GM12878 (cell line): ENCODE data around the gene ZNF573. TPM values are rescaled to one million over a fixed set of nuclear protein-coding genes. Genes with fewer than 3 reads are reported as not detected.

Experiments
- ATAC-seq: fragments of 200-7000 bp; cut with Tn5 transposase; 3 replicates; pipeline ENCODE4 v1.9.1; 2020; ENCODE audit warnings: mild to moderate bottlenecking, moderate library complexity
- Bru-seq: library from RNA; stranded (reverse); fragments of 400-500 nt; gene quantifications from one replicate; lab custom pipeline; 2021; lab: Mats Ljungman, UMichigan
- BruChase-seq, 2 experiments: library from RNA; stranded (reverse); fragments of 400-500 nt; gene quantifications; one replicate each; lab custom pipeline; 2021; lab: Mats Ljungman, UMichigan
- BruUV-seq: library from RNA; stranded (reverse); fragments of 400-500 nt; replicated peaks from 2 replicates; lab custom pipeline; 2021; lab: Mats Ljungman, UMichigan
- CTCF ChIA-PET: fragments of 300-600 bp; sonication (Branson Sonifier 250); formaldehyde crosslinking; extraction: SDS; loops from one replicate; lab custom pipeline; 2021; ENCODE audit warnings: inconsistent platforms; lab: Yijun Ruan, JAX
- POLR2A ChIA-PET: fragments of 350-600 bp; formaldehyde crosslinking; extraction: SDS; loops from one replicate; lab custom pipeline; 2021; ENCODE audit warnings: inconsistent platforms; lab: Charles Lee
- RAD21 ChIA-PET: fragments of 300-600 bp; sonication (Branson Sonifier 250); formaldehyde crosslinking; loops from one replicate; lab custom pipeline; 2023; ENCODE audit warnings: antibody characterized with exemption; ENCODE audit not compliant: unreplicated experiment; lab: Charles Lee
- SMC1A ChIA-PET: fragments of 300-600 bp; sonication (Branson Sonifier 250); formaldehyde crosslinking; loops from one replicate; lab custom pipeline; 2023; ENCODE audit not compliant: unreplicated experiment, uncharacterized antibody; lab: Charles Lee
- DNase-seq: peaks from one replicate; pipeline ENCODE4 v3.0.0-alpha.2; 2011; ENCODE audit warnings: low read depth, low spot score
- FAIRE-seq: peaks from 3 replicates; lab custom pipeline; 2011; peaks lifted over from hg19 to GRCh38; lab: Jason Lieb, UNC
- H2AFZ ChIP-seq: 2 replicates; pipeline ENCODE4 v1.6.0; 2011; ENCODE audit warnings: low read depth, low read length, control low read depth; ENCODE audit not compliant: control insufficient read depth
- H3K27ac ChIP-seq: 2 replicates; pipeline ENCODE4 v1.5.1; 2011; ENCODE audit warnings: control low read depth; ENCODE audit not compliant: control insufficient read depth, insufficient read depth
- H3K27me3 ChIP-seq, 2 experiments: replicated peaks in 1 of 2; 2 replicates each; pipeline versions ENCODE4 v1.6.0 to v1.6.1; 2011; ENCODE audit warnings: low read length in 1 of 2; ENCODE audit not compliant: control insufficient read depth in 2 of 2, insufficient read depth in 2 of 2
- H3K36me3 ChIP-seq, 2 experiments: 2 replicates each; pipeline ENCODE4 v1.5.1; 2011; ENCODE audit warnings: low read length in 1 of 2; ENCODE audit not compliant: control insufficient read depth in 2 of 2, insufficient read depth in 2 of 2
- H3K4me1 ChIP-seq: 2 replicates; pipeline ENCODE4 v1.6.1; 2011; ENCODE audit warnings: mild to moderate bottlenecking, low read length, moderate library complexity, mixed read lengths; ENCODE audit not compliant: control insufficient read depth, insufficient read depth
- H3K4me2 ChIP-seq: 2 replicates; pipeline ENCODE4 v1.6.0; 2011; ENCODE audit warnings: control low read depth; ENCODE audit not compliant: control insufficient read depth, insufficient read depth
- H3K4me3 ChIP-seq: fragments of 200-600 bp; sonication (generic); 2 replicates; pipeline ENCODE4 v1.5.1; 2016
- H3K79me2 ChIP-seq: 2 replicates; pipeline ENCODE4 v1.6.0; 2011; ENCODE audit warnings: low read length; ENCODE audit not compliant: control insufficient read depth, insufficient read depth
- H3K9ac ChIP-seq: 2 replicates; pipeline ENCODE4 v1.8.0; 2011; ENCODE audit warnings: low read length, control low read depth, mixed read lengths; ENCODE audit not compliant: control insufficient read depth, insufficient read depth
- H3K9me3 ChIP-seq: replicated peaks from 3 replicates; pipeline ENCODE4 v1.5.1; 2011; ENCODE audit warnings: mild to moderate bottlenecking, low read length; ENCODE audit not compliant: control insufficient read depth, insufficient read depth
- H4K20me1 ChIP-seq: 2 replicates; pipeline ENCODE4 v1.6.0; 2011; ENCODE audit not compliant: control insufficient read depth, insufficient read depth
- ASH2L ChIP-seq: fragments of 300-600, 200-600 bp; sonication (generic); IDR thresholded peaks from 2 replicates; pipeline ENCODE4 v1.6.1; 2017; ENCODE audit warnings: low read depth, mild to moderate bottlenecking, borderline replicate concordance
- BCLAF1 ChIP-seq: fragments of 450-650 bp; IDR thresholded peaks from 2 replicates; pipeline ENCODE4 v1.6.1; 2017; ENCODE audit warnings: antibody characterized with exemption, mild to moderate bottlenecking, moderate library complexity
- BRCA1 ChIP-seq: IDR thresholded peaks from 2 replicates; pipeline ENCODE4 v1.6.1; 2011; ENCODE audit warnings: low read depth, low read length, improper control_type of control experiment
- MEF2A ChIP-seq: IDR thresholded peaks from 2 replicates; pipeline ENCODE4 v1.6.1; 2011; ENCODE audit warnings: low read depth, mild to moderate bottlenecking, low read length, moderate library complexity; ENCODE audit not compliant: insufficient read depth
- PML ChIP-seq: IDR thresholded peaks from 2 replicates; pipeline ENCODE4 v1.6.1; 2012; ENCODE audit warnings: low read length, inconsistent platforms
- SMAD1 ChIP-seq: fragments of 450-650 bp; IDR thresholded peaks from 2 replicates; pipeline ENCODE4 v1.6.1; 2018; ENCODE audit warnings: mild to moderate bottlenecking, low read depth; ENCODE audit not compliant: partially characterized antibody
- SREBF1 ChIP-seq: IDR thresholded peaks from 2 replicates; pipeline ENCODE4 v1.6.1; 2012; ENCODE audit warnings: mild to moderate bottlenecking, low read length
- STAT3 ChIP-seq: IDR thresholded peaks from 2 replicates; pipeline ENCODE4 v1.6.1; 2011; ENCODE audit warnings: low read depth, low read length, improper control_type of control experiment
- WGBS: methylation state at CpG from one replicate; pipeline ENCODE4 v1.1.6; 2016; ENCODE audit warnings: low lambda C conversion rate; ENCODE audit not compliant: insufficient replicate concordance, insufficient coverage; ENCODE audit errors: missing lambda C conversion rate; 5-methylcytosine and 5-hydroxymethylcytosine counted together
- in situ Hi-C: fragments of 300-500 bp; cut with MboI; formaldehyde crosslinking; loops from 9 replicates; pipeline ENCODE4 v1.14.3; 2018; ENCODE audit warnings: mixed read lengths
- intact Hi-C: fragments of 100-400 bp; cut with micrococcal nuclease; formaldehyde crosslinking; loops from one replicate; pipeline ENCODE4 v1.14.2; 2022; ENCODE audit not compliant: unreplicated experiment
- long read RNA-seq, 2 experiments: library from polyadenylated mRNA; unstranded; transcript quantifications; one replicate each; pipeline ENCODE4 v2.0.0, GENCODE V29; 2019 to 2020
- polyA minus RNA-seq, 3 experiments: library from RNA; depleted of rRNA, polyadenylated mRNA; stranded (reverse); fragments of >200 nt; gene quantifications; 2 replicates each; pipeline ENCODE4 v1.2.3, GENCODE V29; 2011
- polyA plus RNA-seq, 11 experiments: library from polyadenylated mRNA; depleted of rRNA in 4 of 11; unstranded in 6 of 11; stranded (reverse) in 5 of 11; fragments of >200 nt; fragmentation: Nextera tagmentation in 4 of 11; fragmentation: Illumina TruSeq in 1 of 11; extraction: Ambion mirVana in 4 of 11; extraction: Trizol in 1 of 11; gene quantifications; 1 replicate in 1 of 11; 2 replicates in 10 of 11; pipeline versions ENCODE4 v1.2.1 to v1.2.3, GENCODE V29; 2011 to 2016; ENCODE audit warnings: inconsistent platforms in 2 of 11, missing spikeins in 2 of 11, low read depth in 1 of 11
- total RNA-seq, 4 experiments: library from RNA; depleted of rRNA in 3 of 4; stranded (reverse); fragments of >200 nt in 3 of 4; fragmentation: Illumina TruSeq in 1 of 4; extraction: Trizol in 1 of 4; gene quantifications; 2 replicates each; pipeline versions ENCODE4 v1.2.1 to v1.2.3, GENCODE V29; 2013 to 2021
- TF ChIP-seq, protein P1 (sequence below): fragments of 150-350 bp; IDR thresholded peaks from 2 replicates; pipeline ENCODE4 v1.6.1; 2014; ENCODE audit warnings: mild to moderate bottlenecking, low read depth, low read length

Gene ZNF573
- 28.0 and 29.1 TPM in 2 replicates for total RNA-seq (2013; cell fraction: nucleolus; rRNA removed)
- total RNA-seq (2014; rRNA removed) (2.2 and 2.3 TPM in 2 replicates), total RNA-seq (2014; rRNA removed; fragmentation: Illumina TruSeq; extraction: Trizol) (3.9 and 5.5 TPM in 2 replicates), total RNA-seq (2021) (2.2 and 2.5 TPM in 2 replicates), polyA plus RNA-seq (2011; rRNA removed) (4.4 and 9.3 TPM in 2 replicates), polyA plus RNA-seq (2014; fragmentation: Illumina TruSeq; extraction: Trizol) (0.54 and 1.3 TPM in 2 replicates), polyA plus RNA-seq (2014; fragmentation: Nextera tagmentation; extraction: Ambion mirVana) (1 to 10 TPM in 1 of 2 experiments, under 1 TPM in 1; 0.38 to 1.9 TPM), polyA plus RNA-seq (2014; rRNA removed) (0.82 and 1.4 TPM in 2 replicates), polyA plus RNA-seq (2016; fragmentation: Nextera tagmentation; extraction: Ambion mirVana) (1 to 10 TPM; 2.5 TPM), polyA minus RNA-seq (2011; rRNA and poly(A)+ RNA removed) (3.1 and 3.6 TPM in 2 replicates), Bru-seq, nascent RNA (percentile 48 among the genes with signal in this experiment), BruChase-seq, experiment 1, labeled RNA remaining after a 6-hour chase (percentile 43 among the genes with signal in this experiment), BruChase-seq, experiment 2, labeled RNA remaining after a 2-hour chase (percentile 46 among the genes with signal in this experiment)
- 1.2 TPM for polyA plus RNA-seq (2011; ENCODE audit: low read depth)
- polyA plus RNA-seq (2011; cell fraction: cytosol; rRNA removed): 0.73 and 0.87 TPM in 2 replicates
- 1.5 and 1.9 TPM in 2 replicates for polyA plus RNA-seq (2011; cell fraction: nucleus; rRNA removed)
- 1.3 and 1.6 TPM in 2 replicates for polyA plus RNA-seq (2012)
- 1.9 and 4.7 TPM in 2 replicates for polyA minus RNA-seq (2011; cell fraction: cytosol; rRNA and poly(A)+ RNA removed)
- 1.5 and 7.3 TPM in 2 replicates for polyA minus RNA-seq (2011; cell fraction: nucleus; rRNA and poly(A)+ RNA removed)
- long read RNA-seq, experiment 1, partial matches to known transcripts: 0 of 1 reads
- long read RNA-seq, experiment 1, other reads (novel, unspliced or antisense): 1 of 1 reads
- long read RNA-seq, experiment 2, partial matches to known transcripts: 0 of 6 reads
- long read RNA-seq, experiment 2, other reads (novel, unspliced or antisense): 3 of 6 reads

- under 1% methylated on average over 47 of the region's 47 CpGs for whole genome bisulfite sequencing
- intact Hi-C loops (no loop called here), in situ Hi-C loops (no loop called here)
- SMC1A ChIA-PET: interaction anchor here (1.0 kb wide), 1 partner anchor 123 kb away, joined by 3 read pairs; no protein-coding TSS in a partner anchor
- CTCF ChIA-PET: interaction anchor here (0.8 to 1.8 kb wide), 3 partner anchors 62 to 562 kb away, joined by 3 to 4 read pairs (median 4); partner anchors contain the start of gene ZNF383
- RAD21 ChIA-PET: interaction anchor here (1.0 kb wide), 1 partner anchor 184 kb away, joined by 3 read pairs; the partner anchor contains the start of genes ZNF540 and ZNF571
- peak; percentile 86 for FAIRE-seq
- DNase-seq: peak; percentile 72
- BruUV-seq: TSS peak; percentile 87
- Histone ChIP-seq H3K4me3 (peak within 1 kb of the TSS; percentile 91), H3K9me3 (no peaks in the 10 kb centered on the region; the same call in 1 of the 3 replicates), H3K27ac (peak within 1 kb of the TSS; percentile 58), H3K4me2 (peak within 1 kb of the TSS; percentile 89), H4K20me1 (no peaks in the 10 kb centered on the region), H3K9ac (peak within 1 kb of the TSS; percentile 85), H3K79me2 (no peaks in the 10 kb centered on the region), H2AFZ (peak within 1 kb of the TSS; percentile 91), H3K4me1 (no peaks in the 10 kb centered on the region), H3K27me3 (no peaks in the 10 kb centered on the region), H3K36me3 (no peaks in the 10 kb centered on the region)
- POLR2A ChIA-PET: interaction anchor here (0.8 to 1.3 kb wide), 2 partner anchors 185 to 702 kb away, joined by 3 read pairs; partner anchors contain the start of genes ZNF540 and ZNF571
- peak; percentile 94 for ATAC-seq
- TF ChIP-seq MEF2A (no peak), ASH2L (no peak), SREBF1 (no peak), BCLAF1 (no peak), BRCA1 (no peak), PML (0 out of 2 replicates have a peak, but pooled peaks have one; percentile 77), SMAD1 (no peak), STAT3 (no peak)
- TF ChIP-seq, protein P1, sequence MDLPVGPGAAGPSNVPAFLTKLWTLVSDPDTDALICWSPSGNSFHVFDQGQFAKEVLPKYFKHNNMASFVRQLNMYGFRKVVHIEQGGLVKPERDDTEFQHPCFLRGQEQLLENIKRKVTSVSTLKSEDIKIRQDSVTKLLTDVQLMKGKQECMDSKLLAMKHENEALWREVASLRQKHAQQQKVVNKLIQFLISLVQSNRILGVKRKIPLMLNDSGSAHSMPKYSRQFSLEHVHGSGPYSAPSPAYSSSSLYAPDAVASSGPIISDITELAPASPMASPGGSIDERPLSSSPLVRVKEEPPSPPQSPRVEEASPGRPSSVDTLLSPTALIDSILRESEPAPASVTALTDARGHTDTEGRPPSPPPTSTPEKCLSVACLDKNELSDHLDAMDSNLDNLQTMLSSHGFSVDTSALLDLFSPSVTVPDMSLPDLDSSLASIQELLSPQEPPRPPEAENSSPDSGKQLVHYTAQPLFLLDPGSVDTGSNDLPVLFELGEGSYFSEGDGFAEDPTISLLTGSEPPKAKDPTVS: no peak
Measured at GRCh38 chr19:37779127-37780005, at the start of gene ZNF573. Gene ZNF573 (minus strand): TSS chr19:37779586. CDS start chr19:37773729, 5,857 bp downstream.
